Activated T-cell treated with anti-CD3 and anti-CD28 coated beads for 24 hours (primary cell): ENCODE results near the gene GPR143.
"Not testable (repeated sequence)": the region's sequence is repeated elsewhere in the genome, so short reads cannot be mapped to it uniquely, and the experiment has no call there.

Experiments
- DNase-seq: peaks from one replicate; pipeline ENCODE4 v3.0.0-alpha.2; 2020; ENCODE audit warnings: low read depth

Gene GPR143

GRCh38 chrX:9768321-9768839 lies 2.7 kb upstream of the GPR143 start:
- not testable (repeated sequence) for DNase-seq

- DNase-seq = no peak
Measured at GRCh38 chrX:9767375-9767774, 1.7 kb upstream of the GPR143 start.

GRCh38 chrX:9765072-9765736 lies 443 bp downstream of the GPR143 start:
- DNase-seq = no peak

DNA sequence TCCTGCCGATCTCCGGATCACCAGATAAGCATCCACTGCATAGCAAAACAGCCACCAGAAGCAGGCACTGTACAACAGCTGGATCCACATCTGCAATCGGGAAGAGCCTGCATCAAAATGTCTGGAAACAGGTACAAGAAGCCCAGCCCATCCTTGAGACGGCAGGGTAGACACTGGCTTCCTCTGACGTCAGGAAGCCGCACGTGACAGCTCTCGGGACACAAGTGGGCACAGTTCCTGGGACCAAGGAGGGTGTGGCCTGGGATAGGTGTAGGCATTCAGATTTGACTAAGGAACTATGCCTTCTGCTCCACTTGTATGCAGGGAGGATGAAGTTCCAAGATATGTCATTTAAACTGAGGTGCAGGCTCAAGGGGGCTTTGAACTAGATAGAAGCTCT lies 6.3 kb downstream of the GPR143 start:
- DNase-seq = no peak

GRCh38 chrX:9758021-9758638 lies 7.5 kb downstream of the GPR143 start:
- no peak for DNase-seq

- DNase-seq = no peak
Measured at GRCh38 chrX:9757366-9757765, 8.3 kb downstream of the GPR143 start.

- no peak for DNase-seq
Measured at GRCh38 chrX:9749146-9749692, 16.4 kb downstream of the GPR143 start.

- DNase-seq = no peak
Measured at GRCh38 chrX:9747644-9748043, 18.0 kb downstream of the GPR143 start.

DNA sequence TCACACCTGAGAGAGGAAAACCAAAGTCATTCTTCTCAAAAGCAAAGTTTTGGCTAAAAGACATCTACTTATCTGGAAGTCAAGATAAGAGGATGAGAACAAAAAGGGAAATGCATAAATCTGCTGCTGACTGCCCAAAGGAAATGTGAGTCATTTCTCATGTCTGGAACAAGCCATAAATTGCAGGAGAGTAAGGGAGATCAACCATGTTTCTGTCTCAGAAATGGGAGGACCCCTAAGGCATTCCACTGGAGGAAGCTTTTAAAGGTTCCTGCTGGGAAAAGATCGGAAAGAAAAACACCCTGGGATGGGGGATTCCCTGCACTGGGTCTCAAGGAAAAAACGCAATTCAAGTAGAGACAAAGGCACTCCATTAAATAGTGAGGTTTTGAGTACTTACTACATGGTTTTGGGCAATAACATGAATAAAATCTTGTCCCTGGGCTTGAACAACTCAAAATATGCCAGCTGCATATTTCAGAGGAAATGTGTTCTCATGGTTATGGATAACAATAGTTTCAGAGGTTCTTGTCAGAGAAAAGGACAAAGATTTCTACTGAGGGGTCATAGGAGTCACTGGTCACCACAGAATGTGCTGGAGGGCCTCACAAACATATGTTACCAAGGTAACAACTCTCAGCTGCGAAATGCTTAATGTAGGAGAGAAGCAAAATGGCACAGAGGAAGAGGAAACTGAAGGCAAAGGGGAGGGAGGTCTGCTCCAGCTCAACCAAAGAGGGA lies 19.3 kb downstream of the GPR143 start:
- no peak for DNase-seq

DNA sequence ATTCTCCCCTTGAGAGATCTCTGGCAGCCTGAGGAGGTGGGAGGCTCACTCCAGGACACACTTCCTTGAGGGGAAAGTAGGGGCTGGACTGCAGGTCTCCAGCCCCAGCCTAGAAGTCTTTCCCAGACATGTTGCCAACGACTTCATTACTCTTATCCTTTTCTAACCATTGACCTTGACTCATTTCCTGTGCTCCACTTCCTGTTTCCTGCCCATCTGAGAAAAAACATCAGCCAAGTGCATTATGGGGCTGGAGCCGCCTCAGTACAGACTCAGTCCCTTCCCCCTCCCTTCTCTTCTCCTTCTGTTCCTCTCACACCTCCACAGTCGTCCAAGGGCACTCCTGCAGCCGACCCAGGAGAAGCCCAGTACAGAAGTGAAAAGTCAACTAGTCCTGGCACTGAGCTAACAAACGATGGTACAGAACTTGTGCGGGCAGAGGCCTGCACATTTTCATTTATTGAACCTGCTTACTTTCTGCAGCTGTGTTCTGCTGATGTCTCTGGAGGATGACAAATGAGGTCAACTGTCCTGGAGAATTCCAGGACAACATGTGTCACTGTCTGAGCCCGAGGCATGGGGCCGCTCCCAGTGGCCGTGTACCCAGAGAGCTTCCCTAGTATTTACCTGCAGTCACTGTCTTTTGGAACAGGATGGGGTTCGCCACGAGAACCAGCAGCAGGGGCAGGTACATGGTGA lies 20.1 kb downstream of the GPR143 start:
- DNase-seq = no peak

DNA sequence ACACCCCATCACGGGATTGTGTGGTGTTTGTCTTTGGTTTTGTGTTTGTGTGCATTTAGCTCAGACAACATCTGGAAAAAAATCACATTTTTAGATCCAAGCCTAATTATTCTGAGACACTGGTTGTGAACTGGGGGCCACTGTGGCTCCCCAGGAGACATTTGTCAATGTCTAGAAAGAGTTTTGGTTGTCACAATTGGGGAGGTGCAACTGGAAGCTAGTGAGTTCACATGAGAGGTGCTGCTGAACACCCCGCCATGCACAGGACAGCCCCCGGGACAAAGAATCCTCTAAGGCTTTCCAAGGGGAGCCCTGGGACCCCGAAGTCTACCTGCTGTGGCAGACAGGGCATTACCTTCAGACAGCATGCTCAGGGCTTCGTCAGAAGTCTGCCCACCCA lies 26.5 kb downstream of the GPR143 start:
- DNase-seq = no peak

DNA sequence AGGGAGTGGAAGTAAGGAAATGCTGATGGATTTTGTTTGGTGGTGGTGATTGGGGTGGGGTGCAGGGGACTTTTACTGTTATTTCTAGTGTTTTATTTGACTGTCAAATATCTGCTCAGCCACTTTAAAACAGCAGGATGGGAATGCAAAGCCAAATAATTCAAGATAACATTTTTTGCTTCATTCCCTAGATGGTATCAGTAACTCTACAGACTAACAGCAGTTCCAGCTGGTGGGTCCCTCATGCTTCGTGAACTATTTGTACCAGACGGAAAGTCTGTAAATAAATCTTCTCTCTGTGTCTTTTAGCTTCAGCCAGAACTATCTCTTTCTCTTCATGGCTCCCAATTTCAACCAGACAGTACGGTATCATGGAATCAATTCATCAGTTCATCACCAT lies 27.5 kb downstream of the GPR143 start:
- no peak for DNase-seq

DNA sequence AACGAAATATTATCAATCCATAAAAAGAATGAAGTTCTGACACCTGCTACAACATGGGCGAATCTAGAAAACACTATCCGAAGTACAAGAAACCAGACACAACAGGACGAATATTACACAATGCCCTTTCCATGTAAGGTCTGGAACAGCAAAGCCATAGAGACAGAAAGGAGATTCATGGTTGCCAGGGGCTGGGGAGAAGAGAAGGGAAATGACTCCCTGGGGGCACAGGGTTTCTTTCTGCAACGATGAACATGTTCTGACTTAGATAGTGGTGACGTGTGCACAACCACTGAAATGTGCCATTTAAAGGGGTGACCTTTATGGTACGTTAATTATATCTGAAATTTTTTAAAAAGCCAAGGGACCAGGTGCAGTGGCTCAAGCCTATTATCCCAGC lies 28.3 kb downstream of the GPR143 start:
- DNase-seq = no peak

GRCh38 chrX:9730752-9731151 lies 34.9 kb downstream of the GPR143 start:
- DNase-seq = no peak

- DNase-seq = no peak
Measured at GRCh38 chrX:9730078-9730477, 35.6 kb downstream of the GPR143 start.

GRCh38 chrX:9729171-9729885 lies 36.3 kb downstream of the GPR143 start:
- no peak for DNase-seq

GRCh38 chrX:9728261-9728660 lies 37.4 kb downstream of the GPR143 start:
- no peak for DNase-seq

GRCh38 chrX:9724711-9725110 lies 40.9 kb downstream of the GPR143 start:
- DNase-seq = no peak

- no peak for DNase-seq
Measured at GRCh38 chrX:9717376-9717775, 48.3 kb downstream of the GPR143 start.

- DNase-seq = no peak
Measured at GRCh38 chrX:9710332-9710731, 55.3 kb downstream of the GPR143 start.

DNA sequence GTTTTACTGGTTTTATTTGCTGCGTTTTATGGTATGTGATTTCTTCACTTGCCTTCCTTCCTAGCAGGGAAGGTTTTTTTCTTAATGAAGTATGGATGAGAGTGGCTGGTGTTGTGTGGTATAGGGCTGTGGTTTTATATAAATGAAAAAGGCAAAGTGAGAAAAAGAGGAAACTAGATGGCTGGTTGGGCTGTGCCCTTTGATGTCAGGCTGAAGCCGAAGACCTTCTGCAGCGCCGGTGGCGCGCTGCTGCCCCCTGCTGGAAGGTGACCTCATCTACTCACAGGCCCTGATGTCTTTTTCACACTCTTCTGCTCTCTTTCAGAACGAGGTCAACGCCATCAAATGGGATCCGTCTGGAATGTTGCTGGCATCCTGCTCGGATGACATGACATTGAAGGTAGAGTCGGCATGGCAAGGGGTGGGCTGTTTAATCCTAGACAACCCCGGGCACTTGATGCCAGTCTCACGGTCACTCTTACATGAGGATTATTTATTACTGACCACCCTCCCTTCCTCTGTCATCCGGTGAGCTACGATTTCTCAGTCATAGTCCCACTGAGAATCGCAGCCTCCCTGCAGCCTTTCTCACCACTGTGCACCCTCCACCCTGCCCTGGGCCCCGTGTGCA lies 56.6 kb downstream of the GPR143 start:
- DNase-seq = peak; percentile 60
